Vagina (tissue), 2 donors: ENCODE data around the gene TJAP1. TPM values are rescaled to one million over a fixed set of nuclear protein-coding genes. Genes with fewer than 3 reads are reported as not detected.

Experiments
- DNase-seq, 2 donors: peaks; one replicate each; pipeline ENCODE4 v3.0.0-alpha.2; 2017; ENCODE audit errors: extremely low spot score in 2 of 2
- H3K27ac ChIP-seq: fragments of 200-600 bp; sonication (generic); one replicate; pipeline ENCODE4 v1.5.1; 2019
- H3K27me3 ChIP-seq: fragments of 200-600 bp; sonication (generic); one replicate; pipeline ENCODE4 v1.5.1; 2019
- H3K36me3 ChIP-seq, 2 donors: fragments of 200-600 bp; sonication (generic); one replicate each; pipeline ENCODE4 v1.5.1; 2017 to 2019
- H3K4me1 ChIP-seq: fragments of 200-600 bp; sonication (generic); one replicate; pipeline ENCODE4 v1.5.1; 2019
- H3K4me3 ChIP-seq, 2 donors: fragments of 200-600 bp; sonication (generic); 1 replicate in 1 of 2; 2 replicates in 1 of 2; pipeline ENCODE4 v1.5.1; 2016 to 2019
- H3K9me3 ChIP-seq: fragments of 200-600 bp; sonication (generic); one replicate; pipeline ENCODE4 v1.5.1; 2019
- CTCF ChIP-seq, 3 experiments: fragments of 450-650 bp in 2 of 3; fragments of 200-600 bp in 1 of 3; sonication (generic) in 1 of 3; IDR thresholded peaks; one replicate each; pipeline ENCODE4 v1.5.1; 2017 to 2019; ENCODE audit warnings: antibody characterized with exemption in 3 of 3, mild to moderate bottlenecking in 2 of 3, moderate library complexity in 2 of 3
- POLR2A ChIP-seq, 2 donors: fragments of 450-650 bp; IDR thresholded peaks; one replicate each; pipeline ENCODE4 v1.6.1; 2017; ENCODE audit warnings: antibody characterized with exemption in 2 of 2, mild to moderate bottlenecking in 2 of 2, moderate library complexity in 2 of 2
- POLR2AphosphoS5 ChIP-seq, 2 donors: sonication (generic); formaldehyde crosslinking; IDR thresholded peaks; one replicate each; pipeline ENCODE4 v1.9.0; 2017; ENCODE audit warnings: antibody characterized with exemption in 2 of 2, mild to moderate bottlenecking in 2 of 2, low read depth in 1 of 2; ENCODE audit not compliant: insufficient read depth in 1 of 2
- intact Hi-C: fragments of 100-400 bp; cut with DNase I; formaldehyde crosslinking; loops from one replicate; pipeline ENCODE4 v1.15.1; 2023
- total RNA-seq: library from RNA; depleted of rRNA; stranded (reverse); fragments of >200 nt; gene quantifications from one replicate; pipeline ENCODE4 v1.2.3, GENCODE V29; 2016

TJAP1 gene
- total RNA-seq, 1 donor from 2014 or later = 27.5 TPM

GRCh38 chr6:43489277-43490072 is 12.1 kb downstream of the TJAP1 start:
- no peaks in the 10 kb centered on the region for H3K9me3 ChIP-seq
- TF ChIP-seq CTCF (IDR thresholded peaks at IDR 0.05) (no peak), POLR2AphosphoS5 (IDR thresholded peaks at IDR 0.05; ENCODE audit: insufficient read depth in 1 of 2, low read depth in 1 of 2) (no peak), POLR2A (IDR thresholded peaks at IDR 0.05) (no peak)
- no peaks in the 10 kb centered on the region for H3K36me3 ChIP-seq
- H3K27ac ChIP-seq = no peak overlapping the region
- no peak overlapping the region for H3K4me3 ChIP-seq
- H3K27me3 ChIP-seq = no peaks in the 10 kb centered on the region
- H3K4me1 ChIP-seq = peaks cover 25% of the 10 kb centered on the region
- intact Hi-C loops = no loop called here
- no peak for DNase-seq

- DNase-seq = no peak
- Histone ChIP-seq H3K9me3 (no peaks in the 10 kb centered on the region), H3K27me3 (no peaks in the 10 kb centered on the region), H3K4me1 (peaks cover 35% of the 10 kb centered on the region), H3K36me3 (no peaks in the 10 kb centered on the region), H3K4me3 (no peak overlapping the region), H3K27ac (no peak overlapping the region)
- TF ChIP-seq POLR2A (IDR thresholded peaks at IDR 0.05) (no peak), CTCF (IDR thresholded peaks at IDR 0.05) (no peak), POLR2AphosphoS5 (IDR thresholded peaks at IDR 0.05; ENCODE audit: insufficient read depth in 1 of 2, low read depth in 1 of 2) (no peak)
- intact Hi-C loops = no loop called here
Observed at GRCh38 chr6:43490523-43490939, 13.2 kb downstream of the TJAP1 start.

GRCh38 chr6:43491750-43492661 is 14.6 kb downstream of the TJAP1 start:
- peak overlapping the region; percentile 10 for H3K27ac ChIP-seq
- intact Hi-C loops = no loop called here
- TF ChIP-seq POLR2AphosphoS5 (IDR thresholded peaks at IDR 0.05; ENCODE audit: insufficient read depth in 1 of 2, low read depth in 1 of 2) (peak in 1 of 2 donors; percentile 51), CTCF (IDR thresholded peaks at IDR 0.05) (no peak)
- no peaks in the 10 kb centered on the region for H3K9me3 ChIP-seq
- DNase-seq = no peak
- no peak overlapping the region for H3K4me3 ChIP-seq
- no peaks in the 10 kb centered on the region for H3K36me3 ChIP-seq
- peaks cover 49% of the 10 kb centered on the region for H3K4me1 ChIP-seq
- no peaks in the 10 kb centered on the region for H3K27me3 ChIP-seq

GRCh38 chr6:43492673-43493072 is 15.3 kb downstream of the TJAP1 start:
- peaks cover 0 to under 1% of the 10 kb centered on the region in 2 donors for H3K36me3 ChIP-seq
- intact Hi-C loops = no loop called here
- no peaks in the 10 kb centered on the region for H3K9me3 ChIP-seq
- H3K4me3 ChIP-seq = no peak overlapping the region
- DNase-seq = no peak
- peaks cover 52% of the 10 kb centered on the region for H3K4me1 ChIP-seq
- TF ChIP-seq POLR2AphosphoS5 (IDR thresholded peaks at IDR 0.05; ENCODE audit: insufficient read depth in 1 of 2, low read depth in 1 of 2) (peak in 1 of 2 donors; percentile 9), POLR2A (IDR thresholded peaks at IDR 0.05) (no peak), CTCF (IDR thresholded peaks at IDR 0.05) (no peak)
- no peaks in the 10 kb centered on the region for H3K27me3 ChIP-seq
- H3K27ac ChIP-seq = peak overlapping the region; percentile 10
